Esophagus squamous epithelium (tissue), 5 donors: ENCODE results near the gene CCDC106. TPM values are rescaled to one million over a fixed set of nuclear protein-coding genes. Genes with fewer than 3 reads are reported as not detected.

Source experiments
- DNase-seq: peaks from one replicate; lab custom pipeline; 2025; lab: John Stamatoyannopoulos, UW
- H3K27ac ChIP-seq, 4 donors: fragments of 200-600 bp; sonication (generic); one replicate each; pipeline ENCODE4 v1.5.1; 2016 to 2019; ENCODE audit warnings: mild to moderate bottlenecking in 1 of 4
- H3K27me3 ChIP-seq, 4 donors: fragments of 200-600 bp; sonication (generic); 1 replicate in 3 of 4; 2 replicates in 1 of 4; pipeline versions ENCODE4 v1.5.1 to v1.6.0; 2017 to 2021; ENCODE audit warnings: antibody characterized with exemption in 1 of 4
- H3K36me3 ChIP-seq, 3 donors: fragments of 200-600 bp; sonication (generic); one replicate each; pipeline ENCODE4 v1.5.1; 2016 to 2019
- H3K4me1 ChIP-seq, 3 donors: fragments of 200-600 bp; sonication (generic); one replicate each; pipeline ENCODE4 v1.5.1; 2017 to 2019
- H3K4me3 ChIP-seq, 4 donors: fragments of 200-600 bp; sonication (generic); 1 replicate in 3 of 4; 2 replicates in 1 of 4; pipeline ENCODE4 v1.5.1; 2016 to 2019; ENCODE audit warnings: mild to moderate bottlenecking in 2 of 4, moderate library complexity in 1 of 4
- H3K9me3 ChIP-seq, 3 donors: fragments of 200-600 bp; sonication (generic); one replicate each; pipeline ENCODE4 v1.5.1; 2016 to 2019
- POLR2A ChIP-seq, 4 donors: fragments of 450-650 bp; IDR thresholded peaks; one replicate each; pipeline ENCODE4 v1.6.1; 2017; ENCODE audit warnings: antibody characterized with exemption in 4 of 4, mild to moderate bottlenecking in 4 of 4, moderate library complexity in 3 of 4
- WGBS, 2 donors: methylation state at CpG; one replicate each; pipeline ENCODE4 v1.1.5; 2018; 5-methylcytosine and 5-hydroxymethylcytosine counted together
- intact Hi-C: fragments of 100-400 bp; cut with DNase I; formaldehyde crosslinking; loops from one replicate; pipeline ENCODE4 v1.15.0; 2022
- total RNA-seq, 4 donors: library from RNA; depleted of rRNA; stranded (reverse); fragments of >200 nt; gene quantifications; one replicate each; pipeline ENCODE4 v1.1.0, GENCODE V29; 2016
- TF ChIP-seq, protein P1 (sequence below), 6 experiments: fragments of 450-650 bp in 4 of 6; fragments of 200-600 bp in 2 of 6; sonication (generic) in 2 of 6; IDR thresholded peaks; one replicate each; pipeline ENCODE4 v1.5.1; 2016 to 2019; ENCODE audit warnings: antibody characterized with exemption in 6 of 6, mild to moderate bottlenecking in 4 of 6, moderate library complexity in 4 of 6
- donor health status: DM: yes; HTN: yes; CAD: no.

Gene CCDC106
- total RNA-seq, 4 donors from 2014 or later = 2.4 to 7.2 (median 4.6) TPM

DNA sequence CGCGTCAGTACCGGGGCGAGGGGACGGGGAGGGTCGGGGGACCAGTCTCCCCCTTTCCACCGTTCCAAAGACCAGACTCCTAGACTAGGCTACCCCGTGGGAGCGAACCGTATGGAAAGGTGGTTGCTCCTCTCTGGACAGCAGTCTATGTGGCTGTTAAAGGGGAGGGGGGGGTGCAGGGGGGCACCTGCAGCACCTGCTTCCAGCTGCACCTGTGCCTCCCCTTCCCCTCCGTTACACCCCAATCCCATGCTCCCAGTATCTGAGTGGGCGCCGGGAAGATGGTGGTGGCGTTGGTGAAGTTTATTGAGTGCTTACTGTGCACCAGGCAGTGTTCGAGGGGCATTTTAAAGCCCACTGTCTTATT lies 47.4 kb upstream of the CCDC106 start:
- no peak for DNase-seq
- H3K36me3 ChIP-seq = peaks cover 0 to 34% (median 7%) of the 10 kb centered on the region in 3 donors
- intact Hi-C loops = no loop called here
- TF ChIP-seq, protein P1, sequence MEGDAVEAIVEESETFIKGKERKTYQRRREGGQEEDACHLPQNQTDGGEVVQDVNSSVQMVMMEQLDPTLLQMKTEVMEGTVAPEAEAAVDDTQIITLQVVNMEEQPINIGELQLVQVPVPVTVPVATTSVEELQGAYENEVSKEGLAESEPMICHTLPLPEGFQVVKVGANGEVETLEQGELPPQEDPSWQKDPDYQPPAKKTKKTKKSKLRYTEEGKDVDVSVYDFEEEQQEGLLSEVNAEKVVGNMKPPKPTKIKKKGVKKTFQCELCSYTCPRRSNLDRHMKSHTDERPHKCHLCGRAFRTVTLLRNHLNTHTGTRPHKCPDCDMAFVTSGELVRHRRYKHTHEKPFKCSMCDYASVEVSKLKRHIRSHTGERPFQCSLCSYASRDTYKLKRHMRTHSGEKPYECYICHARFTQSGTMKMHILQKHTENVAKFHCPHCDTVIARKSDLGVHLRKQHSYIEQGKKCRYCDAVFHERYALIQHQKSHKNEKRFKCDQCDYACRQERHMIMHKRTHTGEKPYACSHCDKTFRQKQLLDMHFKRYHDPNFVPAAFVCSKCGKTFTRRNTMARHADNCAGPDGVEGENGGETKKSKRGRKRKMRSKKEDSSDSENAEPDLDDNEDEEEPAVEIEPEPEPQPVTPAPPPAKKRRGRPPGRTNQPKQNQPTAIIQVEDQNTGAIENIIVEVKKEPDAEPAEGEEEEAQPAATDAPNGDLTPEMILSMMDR (IDR thresholded peaks at IDR 0.05) = no peak
- no peak for TF ChIP-seq POLR2A (IDR thresholded peaks at IDR 0.05)
- no peaks in the 10 kb centered on the region for H3K27me3 ChIP-seq
- 3 to 9% methylated on average over 5 of the region's 15 CpGs for WGBS, 2 donors
- peak overlapping the region; percentile 96 to 99 (median 98) for H3K27ac ChIP-seq
- peak overlapping the region; percentile 81 to 85 (median 84) for H3K4me3 ChIP-seq
- no peaks in the 10 kb centered on the region for H3K9me3 ChIP-seq
- peaks cover 26 to 62% (median 28%) of the 10 kb centered on the region in 3 donors for H3K4me1 ChIP-seq

DNA sequence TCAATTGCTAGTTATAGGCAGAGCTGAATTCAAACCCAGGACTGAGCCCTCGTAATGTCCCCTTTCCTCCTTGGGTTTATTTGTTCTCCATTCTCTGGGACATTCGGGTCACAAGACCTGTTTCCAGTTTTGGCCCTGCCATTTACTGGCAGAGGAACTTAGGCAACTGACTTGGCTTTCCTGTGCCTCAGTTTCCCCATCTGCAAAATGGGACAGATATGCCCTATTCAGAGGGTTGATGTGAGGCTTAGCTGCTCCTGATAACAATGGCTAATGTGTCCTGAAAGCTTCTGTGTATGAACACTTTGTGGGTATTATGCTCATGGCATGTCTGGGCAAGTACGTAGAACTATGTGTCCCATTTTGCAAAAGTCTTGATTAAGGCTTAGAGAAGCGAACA lies 46.9 kb upstream of the CCDC106 start:
- Histone ChIP-seq H3K4me1 (peaks cover 26 to 66% (median 28%) of the 10 kb centered on the region in 3 donors), H3K27ac (peak overlapping the region; percentile 96 to 99 (median 98)), H3K27me3 (no peaks in the 10 kb centered on the region), H3K36me3 (peaks cover 0 to 30% (median 7%) of the 10 kb centered on the region in 3 donors), H3K4me3 (peak overlapping the region; percentile 81 to 85 (median 84)), H3K9me3 (no peaks in the 10 kb centered on the region)
- intact Hi-C loops = no loop called here
- peak in 1 of 4 donors; percentile 36 for TF ChIP-seq POLR2A (IDR thresholded peaks at IDR 0.05)
- TF ChIP-seq, protein P1 (IDR thresholded peaks at IDR 0.05) = no peak
- 32 to 34% methylated on average over 4 of the region's 4 CpGs for WGBS, 2 donors
- no peak for DNase-seq

- TF ChIP-seq POLR2A (IDR thresholded peaks at IDR 0.05) = no peak
- TF ChIP-seq, protein P1 (IDR thresholded peaks at IDR 0.05) = no peak
- Histone ChIP-seq H3K36me3 (peaks cover 0 to 24% (median 7%) of the 10 kb centered on the region in 3 donors), H3K27me3 (no peaks in the 10 kb centered on the region), H3K4me1 (peaks cover 32 to 79% (median 40%) of the 10 kb centered on the region in 3 donors), H3K9me3 (no peaks in the 10 kb centered on the region), H3K4me3 (no peak overlapping the region), H3K27ac (peak overlapping the region; percentile 96 to 99 (median 98))
- 93 to 94% methylated on average over 6 of the region's 60 CpGs for WGBS, 2 donors
- intact Hi-C loops = no loop called here
- DNase-seq = no peak
Measured at GRCh38 chr19:55602104-55603001, 45.7 kb upstream of the CCDC106 start.

DNA sequence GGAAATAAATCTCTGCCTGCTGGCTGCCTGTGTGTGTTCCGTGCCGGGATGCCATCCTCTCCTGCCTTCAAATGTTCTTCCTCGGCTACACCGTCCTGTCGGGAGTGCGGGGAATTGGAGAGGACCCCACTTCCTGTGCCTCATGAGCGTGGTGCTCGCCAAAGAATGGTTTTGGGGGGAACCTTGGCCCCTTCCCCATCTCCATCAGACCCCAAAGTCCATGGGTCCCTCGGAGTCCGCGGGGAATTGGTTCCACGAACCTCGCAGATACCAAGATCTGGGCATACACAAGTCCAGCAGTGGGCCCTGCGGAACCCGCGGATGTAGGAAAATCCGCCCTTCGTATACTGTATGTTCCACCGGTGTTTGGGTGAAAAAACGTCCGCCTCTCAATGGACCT lies 44.9 kb upstream of the CCDC106 start:
- peaks cover 0 to 17% (median 7%) of the 10 kb centered on the region in 3 donors for H3K36me3 ChIP-seq
- peaks cover 32 to 84% (median 40%) of the 10 kb centered on the region in 3 donors for H3K4me1 ChIP-seq
- no peak for DNase-seq
- 80 to 92% methylated on average over 8 to 11 of the region's 21 CpGs for WGBS, 2 donors
- H3K27me3 ChIP-seq = no peaks in the 10 kb centered on the region
- H3K27ac ChIP-seq = no peak overlapping the region
- no peak for TF ChIP-seq POLR2A (IDR thresholded peaks at IDR 0.05)
- TF ChIP-seq, protein P1 (IDR thresholded peaks at IDR 0.05) = no peak
- intact Hi-C loops = no loop called here
- no peaks in the 10 kb centered on the region for H3K9me3 ChIP-seq
- no peak overlapping the region for H3K4me3 ChIP-seq
